ENCODE results near the gene SIRT1.

GRCh38 chr10:67878133-67878532 lies 6.3 kb upstream of the SIRT1 start:
- TF ChIP-seq CTCF (IDR thresholded peaks at IDR 0.05; ENCODE audit: low read length) = no peak
- no peak for TF ChIP-seq EZH2 (optimal IDR thresholded peaks at IDR 0.05; ENCODE audit: low read depth, low read length)

Data from MM.1S (cell line).